H54 (cell line): ENCODE data around the gene FOS.

Experiments
- DNase-seq: peaks from one replicate; pipeline ENCODE4 v3.0.0; 2011; ENCODE audit warnings: low spot score, mixed read lengths; ENCODE audit not compliant: insufficient read length
- FAIRE-seq: peaks from 3 replicates; lab custom pipeline; 2011; peaks lifted over from hg19 to GRCh38; lab: Jason Lieb, UNC
- POLR2A ChIP-seq: IDR thresholded peaks from 2 replicates; pipeline ENCODE4 v1.6.1; 2011; ENCODE audit warnings: low read depth, mild to moderate bottlenecking, low read length

The FOS gene

GRCh38 chr14:75317148-75317547 lies 38.5 kb downstream of the FOS start:
- no peak for TF ChIP-seq POLR2A
- no peak for FAIRE-seq
- DNase-seq = no peak

GRCh38 chr14:75318353-75318752 lies 39.7 kb downstream of the FOS start:
- no peak for DNase-seq
- no peak for TF ChIP-seq POLR2A
- no peak for FAIRE-seq

DNA sequence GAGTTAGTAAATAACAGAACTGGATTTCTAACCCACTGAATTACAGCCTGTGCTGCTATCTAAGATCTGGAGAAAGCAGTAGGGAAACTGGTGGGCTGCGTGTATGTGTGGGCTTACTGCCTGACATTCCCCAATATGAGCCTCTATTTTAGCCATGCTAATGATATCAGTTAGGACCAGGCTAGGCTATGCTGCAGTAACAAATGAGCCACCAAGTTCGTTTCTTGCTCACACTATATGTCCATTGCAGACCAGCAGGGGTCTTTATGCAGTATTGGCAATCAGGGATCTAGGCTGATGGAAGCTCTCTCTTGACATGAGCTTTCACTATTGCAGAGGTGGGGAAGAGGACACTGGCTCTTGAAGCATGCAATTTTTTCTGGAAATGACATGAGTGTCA lies 40.4 kb downstream of the FOS start:
- no peak for DNase-seq
- no peak for TF ChIP-seq POLR2A
- no peak for FAIRE-seq

DNA sequence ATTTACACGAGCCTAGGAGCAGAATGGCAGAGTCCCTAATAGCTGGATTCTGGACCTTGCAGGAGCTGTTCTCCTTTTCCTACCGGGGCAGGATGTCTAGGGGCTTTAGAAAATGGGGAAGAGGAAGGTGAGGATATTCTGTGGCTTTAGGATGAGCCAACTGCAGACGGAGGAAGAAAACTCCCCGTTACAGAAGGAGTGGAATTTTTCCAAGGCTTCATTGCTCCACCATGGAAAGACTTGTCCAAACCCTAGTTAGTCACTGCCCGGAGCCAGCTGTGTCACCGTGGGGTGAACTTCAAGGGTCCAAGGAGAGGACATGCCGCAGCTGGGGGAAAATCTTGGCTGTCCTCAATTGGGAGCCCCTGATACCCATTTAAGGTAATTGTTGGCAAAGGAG lies 41.6 kb downstream of the FOS start:
- no peak for FAIRE-seq
- no peak for TF ChIP-seq POLR2A
- no peak for DNase-seq

DNA sequence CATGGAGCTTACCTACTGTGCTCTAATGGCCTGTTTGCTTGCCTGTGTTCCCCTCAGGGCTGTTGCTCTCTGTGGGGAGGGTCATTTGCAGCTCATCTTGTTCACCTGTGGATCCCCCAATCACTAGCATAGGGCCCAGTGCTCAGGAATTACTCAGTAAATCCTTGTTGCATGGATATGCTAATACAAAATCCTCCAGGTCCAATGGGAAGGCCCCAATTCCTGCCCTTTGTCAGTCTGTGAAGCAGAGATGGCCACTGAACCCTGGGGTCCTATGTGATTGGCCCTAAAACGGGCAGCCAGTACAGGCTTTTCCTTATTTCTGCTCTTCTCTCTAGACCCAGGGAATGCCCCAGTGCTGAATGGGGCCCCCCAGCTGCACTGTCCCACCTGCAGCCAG lies 44.1 kb downstream of the FOS start:
- DNase-seq = no peak
- FAIRE-seq = no peak
- TF ChIP-seq POLR2A = no peak

DNA sequence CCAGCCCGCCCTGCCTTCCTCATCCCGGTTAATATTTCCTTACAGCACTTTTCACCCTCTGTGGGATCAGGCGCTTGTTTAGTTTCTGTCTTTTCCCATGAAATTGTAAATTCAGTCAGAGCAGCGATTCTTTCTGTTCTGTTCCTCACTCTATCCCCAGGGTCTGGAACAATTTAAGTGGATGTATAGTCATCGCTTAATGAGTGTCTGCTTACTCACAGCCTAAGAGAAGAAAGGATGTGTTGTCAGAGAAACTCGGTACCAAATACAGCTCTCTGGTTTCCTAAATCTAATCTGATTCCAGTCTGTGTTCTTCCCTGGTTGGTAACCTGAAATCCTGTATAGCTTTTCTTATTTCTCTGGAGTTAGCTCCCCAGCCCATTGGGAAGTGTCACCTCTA lies 44.9 kb downstream of the FOS start:
- DNase-seq = no peak
- FAIRE-seq = no peak
- no peak for TF ChIP-seq POLR2A

DNA sequence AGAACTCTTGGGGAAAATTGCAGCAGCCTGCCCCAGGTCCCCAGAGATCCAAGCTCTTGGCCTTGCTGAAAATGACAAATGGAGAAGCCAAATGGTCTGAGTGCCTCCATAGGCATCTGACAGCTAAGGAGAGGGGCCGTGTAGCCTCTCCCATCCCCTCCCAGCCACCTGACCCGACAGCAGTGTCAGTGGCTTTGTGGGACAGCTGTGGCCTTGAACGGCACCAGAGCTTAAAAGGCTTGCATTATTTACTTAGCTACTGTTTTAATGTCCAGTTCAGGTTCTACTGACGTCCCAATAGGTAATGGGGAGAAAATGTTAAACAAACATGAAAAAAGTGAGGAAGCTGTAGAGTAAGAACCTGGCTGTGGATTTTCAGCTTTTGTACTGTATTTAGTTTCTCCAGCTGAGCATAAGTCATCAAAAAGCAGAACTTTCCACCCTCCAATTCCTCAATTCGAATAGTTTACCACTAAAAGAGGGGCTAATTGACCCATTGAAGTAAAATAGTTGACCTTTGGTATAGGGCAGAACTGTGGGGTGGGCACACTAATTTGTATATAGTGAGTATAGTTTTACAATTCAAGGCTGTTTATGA lies 50.0 kb downstream of the FOS start:
- FAIRE-seq = no peak
- TF ChIP-seq POLR2A = no peak
- DNase-seq = no peak

- DNase-seq (no peak), FAIRE-seq (no peak)
- no peak for TF ChIP-seq POLR2A
Observed at GRCh38 chr14:75329369-75329768, 50.7 kb downstream of the FOS start.

GRCh38 chr14:75331471-75331870 lies 52.8 kb downstream of the FOS start:
- no peak for TF ChIP-seq POLR2A
- FAIRE-seq (no peak), DNase-seq (no peak)
